ENCODE results near the gene CSHL1.
"Not testable (repeated sequence)": the region's sequence is repeated elsewhere in the genome, so short reads cannot be mapped to it uniquely, and the experiment has no call there.

The CSHL1 gene

GRCh38 chr17:63914471-63914870, 3.4 kb upstream of the CSHL1 start:
- no peak for TF ChIP-seq EZH2phosphoT487 (IDR thresholded peaks at IDR 0.05; ENCODE audit: borderline replicate concordance, low read length)
- no peak for TF ChIP-seq CTCF (IDR thresholded peaks at IDR 0.05; ENCODE audit: low read depth, low read length, poor library complexity, severe bottlenecking)
- H3K9me3 ChIP-seq (ENCODE audit: control insufficient read depth, insufficient read depth, low read length) = no peaks in the 10 kb centered on the region
- no peaks in the 10 kb centered on the region for H3K36me3 ChIP-seq (ENCODE audit: control insufficient read depth, low read length)
- no peak overlapping the region for H3K4me3 ChIP-seq (ENCODE audit: low read length)
- no peaks in the 10 kb centered on the region for H3K9me2 ChIP-seq (replicated peaks; ENCODE audit: control insufficient read depth, low read length)
- H3K27ac ChIP-seq (ENCODE audit: low read depth, low read length) = no peak overlapping the region
- H3K27me3 ChIP-seq (ENCODE audit: control insufficient read depth, low read length) = peaks cover 3% of the 10 kb centered on the region; the same call in 1 of the 2 replicates
- no peak overlapping the region for H3K4me2 ChIP-seq (ENCODE audit: low read length)
- H4K20me1 ChIP-seq (ENCODE audit: control insufficient read depth, insufficient read depth, low read depth, low read length) = no peaks in the 10 kb centered on the region
- peaks cover 30% of the 10 kb centered on the region for H3K4me1 ChIP-seq (ENCODE audit: control insufficient read depth, low read length)
- no peaks in the 10 kb centered on the region for H3F3A ChIP-seq (ENCODE audit: control insufficient read depth, insufficient read depth)
- H3K79me2 ChIP-seq (ENCODE audit: control insufficient read depth, low read length) = no peaks in the 10 kb centered on the region

DNA sequence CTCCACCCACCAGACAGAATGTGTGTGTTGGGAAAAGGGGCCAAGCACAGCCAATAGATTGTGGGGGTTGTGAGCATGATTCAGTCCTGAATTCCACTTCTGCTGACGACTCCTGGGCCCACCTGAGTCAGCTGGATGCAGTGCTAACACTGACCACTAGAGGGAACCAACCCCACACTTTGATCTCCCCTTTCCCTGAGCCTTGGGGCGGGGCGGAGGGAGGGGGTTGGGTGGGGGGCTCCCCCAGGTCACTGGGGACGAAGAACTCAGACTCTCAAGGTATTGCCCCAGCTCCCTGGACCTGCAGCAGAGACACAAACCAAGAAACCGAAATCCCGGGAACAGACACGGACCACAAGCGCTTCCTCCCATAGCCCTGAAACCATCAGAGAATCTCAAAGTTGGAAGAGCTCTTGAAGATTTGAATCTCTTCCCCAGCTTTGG, 621 bp upstream of the CSHL1 start:
- TF ChIP-seq EZH2phosphoT487 (IDR thresholded peaks at IDR 0.05; ENCODE audit: borderline replicate concordance, low read length) (no peak), CTCF (IDR thresholded peaks at IDR 0.05; ENCODE audit: low read depth, low read length, poor library complexity, severe bottlenecking) (peak; percentile 53)

GRCh38 chr17:63910096-63910495, 962 bp downstream of the CSHL1 start:
- no peaks in the 10 kb centered on the region for H3F3A ChIP-seq (ENCODE audit: control insufficient read depth, insufficient read depth)
- H3K9me3 ChIP-seq (ENCODE audit: control insufficient read depth, insufficient read depth, low read length) = no peaks in the 10 kb centered on the region
- no peak overlapping the region for H3K27ac ChIP-seq (ENCODE audit: low read depth, low read length)
- H4K20me1 ChIP-seq (ENCODE audit: control insufficient read depth, insufficient read depth, low read depth, low read length) = no peaks in the 10 kb centered on the region
- no peak overlapping the region for H3K4me3 ChIP-seq (ENCODE audit: low read length)
- H3K4me1 ChIP-seq (ENCODE audit: control insufficient read depth, low read length) = peaks cover 7% of the 10 kb centered on the region; the same call in 1 of the 2 replicates
- H3K4me2 ChIP-seq (ENCODE audit: low read length) = no peak overlapping the region
- H3K27me3 ChIP-seq (ENCODE audit: control insufficient read depth, low read length) = peaks cover 9% of the 10 kb centered on the region
- no peaks in the 10 kb centered on the region for H3K36me3 ChIP-seq (ENCODE audit: control insufficient read depth, low read length)
- no peaks in the 10 kb centered on the region for H3K79me2 ChIP-seq (ENCODE audit: control insufficient read depth, low read length)
- no peak for TF ChIP-seq EZH2phosphoT487 (IDR thresholded peaks at IDR 0.05; ENCODE audit: borderline replicate concordance, low read length)
- no peak for TF ChIP-seq CTCF (IDR thresholded peaks at IDR 0.05; ENCODE audit: low read depth, low read length, poor library complexity, severe bottlenecking)
- no peaks in the 10 kb centered on the region for H3K9me2 ChIP-seq (replicated peaks; ENCODE audit: control insufficient read depth, low read length)

More for the DNA sequence above, 621 bp upstream of the CSHL1 start:
- Histone ChIP-seq H3F3A (ENCODE audit: control insufficient read depth, insufficient read depth) (no peaks in the 10 kb centered on the region), H3K36me3 (ENCODE audit: control insufficient read depth, low read length) (no peaks in the 10 kb centered on the region), H3K4me1 (ENCODE audit: control insufficient read depth, low read length) (peaks cover 22% of the 10 kb centered on the region), H3K27me3 (ENCODE audit: control insufficient read depth, low read length) (peaks cover 9% of the 10 kb centered on the region), H4K20me1 (ENCODE audit: control insufficient read depth, insufficient read depth, low read depth, low read length) (no peaks in the 10 kb centered on the region), H3K79me2 (ENCODE audit: control insufficient read depth, low read length) (no peaks in the 10 kb centered on the region), H3K27ac (ENCODE audit: low read depth, low read length) (no peak overlapping the region), H3K4me2 (ENCODE audit: low read length) (no peak overlapping the region), H3K4me3 (ENCODE audit: low read length) (no peak overlapping the region), H3K9me3 (ENCODE audit: control insufficient read depth, insufficient read depth, low read length) (no peaks in the 10 kb centered on the region), H3K9me2 (replicated peaks; ENCODE audit: control insufficient read depth, low read length) (no peaks in the 10 kb centered on the region)

DNA sequence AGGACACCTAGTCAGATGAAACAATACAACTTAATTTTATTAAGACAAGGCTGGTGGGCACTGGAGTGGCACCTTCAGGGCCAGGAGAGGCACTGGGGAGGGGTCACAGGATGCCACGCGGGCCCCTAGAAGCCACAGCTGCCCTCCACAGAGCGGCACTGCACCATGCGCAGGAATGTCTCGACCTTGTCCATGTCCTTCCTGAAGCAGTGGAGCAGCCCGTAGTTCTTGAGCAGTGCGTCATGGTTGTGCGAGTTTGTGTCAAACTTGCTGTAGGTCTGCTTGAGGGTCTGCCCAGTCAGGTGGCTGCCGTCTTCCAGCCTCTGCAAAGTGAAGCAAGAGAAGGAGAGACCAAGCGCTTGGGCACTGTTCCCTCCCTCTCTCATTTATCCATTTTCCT, 1.5 kb downstream of the CSHL1 start:
- not testable (repeated sequence) for H4K20me1 ChIP-seq (ENCODE audit: control insufficient read depth, insufficient read depth, low read depth, low read length); H3K9me3 ChIP-seq (ENCODE audit: control insufficient read depth, insufficient read depth, low read length); H3K36me3 ChIP-seq (ENCODE audit: control insufficient read depth, low read length); H3K4me3 ChIP-seq (ENCODE audit: low read length); H3K9me2 ChIP-seq (replicated peaks; ENCODE audit: control insufficient read depth, low read length); H3K4me1 ChIP-seq (ENCODE audit: control insufficient read depth, low read length); H3K79me2 ChIP-seq (ENCODE audit: control insufficient read depth, low read length); H3K27me3 ChIP-seq (ENCODE audit: control insufficient read depth, low read length); H3K27ac ChIP-seq (ENCODE audit: low read depth, low read length); H3K4me2 ChIP-seq (ENCODE audit: low read length); H3F3A ChIP-seq (ENCODE audit: control insufficient read depth, insufficient read depth)

Data from DOHH2 (cell line).